ENCODE measurements around the gene VASH1. TPM values are rescaled to one million over a fixed set of nuclear protein-coding genes. Genes with fewer than 3 reads are reported as not detected.
A peak's percentile ranks its signal among the peaks of the same experiment; 100 is the strongest.

The VASH1 gene
- total RNA-seq, 4 donors from 2014 or later, result 4.3 to 12.8 (median 9.9) TPM

DNA sequence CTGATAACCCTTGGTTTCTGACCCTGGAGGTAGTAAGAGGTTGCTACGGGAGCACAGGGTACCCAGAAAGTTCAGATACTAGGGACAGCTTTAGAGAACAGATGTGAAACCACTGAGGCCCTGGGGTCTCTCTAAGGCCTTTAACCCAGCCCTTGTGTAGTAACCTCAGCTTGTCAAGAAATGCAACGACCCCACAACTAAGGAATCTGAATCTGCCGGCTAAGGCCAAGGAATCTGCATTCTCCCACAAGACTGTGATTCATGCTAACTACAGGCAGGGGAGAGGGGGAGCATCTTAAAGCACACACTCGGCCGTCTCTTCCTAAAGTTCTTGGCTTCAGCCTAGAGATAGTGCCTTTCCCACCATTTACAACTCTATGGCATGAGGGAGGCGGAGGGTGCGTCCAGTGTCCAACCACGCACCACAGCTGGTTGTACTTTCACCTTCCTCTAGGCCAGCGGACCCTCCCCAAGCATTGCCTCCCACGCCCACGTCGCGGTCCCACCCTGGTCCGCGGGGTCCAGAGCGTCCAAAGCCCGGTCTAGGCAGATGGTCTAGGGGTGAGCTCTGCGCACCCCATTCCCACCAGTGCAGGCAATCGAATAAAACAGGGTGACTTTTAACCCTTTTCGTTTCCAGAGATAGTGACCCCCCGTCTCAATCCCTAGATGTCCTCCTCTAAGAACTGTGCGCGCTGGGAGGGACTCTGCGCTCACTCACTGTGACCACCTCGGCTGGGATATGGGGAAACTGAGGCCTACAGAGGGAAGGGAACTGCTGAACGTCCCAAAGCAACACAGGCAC, 735 bp upstream of the VASH1 start:
- no peak for ATAC-seq
- TF ChIP-seq, protein P1, sequence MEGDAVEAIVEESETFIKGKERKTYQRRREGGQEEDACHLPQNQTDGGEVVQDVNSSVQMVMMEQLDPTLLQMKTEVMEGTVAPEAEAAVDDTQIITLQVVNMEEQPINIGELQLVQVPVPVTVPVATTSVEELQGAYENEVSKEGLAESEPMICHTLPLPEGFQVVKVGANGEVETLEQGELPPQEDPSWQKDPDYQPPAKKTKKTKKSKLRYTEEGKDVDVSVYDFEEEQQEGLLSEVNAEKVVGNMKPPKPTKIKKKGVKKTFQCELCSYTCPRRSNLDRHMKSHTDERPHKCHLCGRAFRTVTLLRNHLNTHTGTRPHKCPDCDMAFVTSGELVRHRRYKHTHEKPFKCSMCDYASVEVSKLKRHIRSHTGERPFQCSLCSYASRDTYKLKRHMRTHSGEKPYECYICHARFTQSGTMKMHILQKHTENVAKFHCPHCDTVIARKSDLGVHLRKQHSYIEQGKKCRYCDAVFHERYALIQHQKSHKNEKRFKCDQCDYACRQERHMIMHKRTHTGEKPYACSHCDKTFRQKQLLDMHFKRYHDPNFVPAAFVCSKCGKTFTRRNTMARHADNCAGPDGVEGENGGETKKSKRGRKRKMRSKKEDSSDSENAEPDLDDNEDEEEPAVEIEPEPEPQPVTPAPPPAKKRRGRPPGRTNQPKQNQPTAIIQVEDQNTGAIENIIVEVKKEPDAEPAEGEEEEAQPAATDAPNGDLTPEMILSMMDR (IDR thresholded peaks at IDR 0.05), result no peak
- no peak for TF ChIP-seq EP300 (IDR thresholded peaks at IDR 0.05)
- TF ChIP-seq POLR2AphosphoS5 (IDR thresholded peaks at IDR 0.05), result no peak
- TF ChIP-seq POLR2A (IDR thresholded peaks at IDR 0.05), result no peak
- Histone ChIP-seq H3K27me3 (no peaks in the 10 kb centered on the region), H3K27ac (peak overlapping the region in 3 of 4 donors; percentile 81 to 85 (median 84)), H3K36me3 (no peaks in the 10 kb centered on the region), H3K4me1 (peaks cover 0 to 49% (median 12%) of the 10 kb centered on the region in 3 donors), H3K9me3 (no peaks in the 10 kb centered on the region), H3K4me3 (peak overlapping the region; percentile 48 to 93)
- WGBS, 2 donors (ENCODE audit: low coverage in 1 of 2), result 73 to 77% methylated on average over 3 to 4 of the region's 26 CpGs

DNA sequence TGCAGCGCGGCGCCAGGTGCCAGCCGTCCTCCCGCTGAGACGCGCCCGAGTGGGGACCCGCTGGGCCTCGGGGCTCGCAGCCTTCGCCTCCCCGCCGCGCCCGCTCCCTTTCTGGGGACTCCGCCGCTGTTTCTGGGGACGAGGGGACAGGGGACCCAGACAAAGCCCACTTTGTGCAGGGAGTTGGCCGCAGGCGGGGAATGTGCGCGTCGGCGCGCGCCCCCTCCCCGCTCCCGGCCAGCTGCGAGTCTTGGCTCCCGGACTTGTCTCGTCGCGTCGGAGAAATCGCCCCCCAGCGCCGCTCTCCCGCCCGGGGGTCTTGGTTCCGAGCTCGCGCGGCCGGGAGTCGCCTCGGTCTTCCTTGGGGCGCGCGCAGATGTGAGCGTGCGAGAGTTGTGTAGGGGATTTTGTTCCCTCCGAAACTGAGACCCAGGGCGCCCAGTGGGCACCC, 717 bp downstream of the VASH1 start:
- no peak for ATAC-seq

DNA sequence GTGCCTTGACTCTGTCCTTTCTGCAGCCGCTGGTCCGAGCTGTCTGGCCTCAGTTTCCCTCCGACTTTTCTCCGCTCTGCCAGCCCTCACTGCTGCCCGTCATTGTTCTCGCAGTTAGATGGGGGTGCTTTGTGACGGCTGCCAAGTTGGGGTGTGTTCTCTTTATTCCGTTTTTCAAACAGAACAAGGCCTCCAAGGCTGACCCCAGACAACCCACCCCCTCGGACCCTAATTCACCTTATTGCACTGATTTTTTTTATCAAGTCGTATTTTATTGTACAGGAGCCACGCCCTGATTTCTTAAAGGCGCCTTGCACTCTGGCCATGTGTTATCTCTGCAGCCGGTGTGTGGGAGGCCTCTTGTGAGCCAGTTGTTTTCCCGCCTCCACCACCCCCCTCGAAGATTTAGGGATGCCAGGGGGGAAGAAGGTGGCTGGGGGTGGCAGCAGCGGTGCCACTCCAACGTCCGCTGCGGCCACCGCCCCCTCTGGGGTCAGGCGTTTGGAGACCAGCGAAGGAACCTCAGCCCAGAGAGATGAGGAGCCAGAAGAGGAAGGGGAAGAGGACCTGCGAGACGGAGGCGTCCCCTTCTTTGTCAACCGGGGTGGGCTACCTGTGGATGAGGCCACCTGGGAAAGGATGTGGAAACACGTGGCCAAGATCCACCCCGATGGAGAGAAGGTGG, 1.3 kb downstream of the VASH1 start:
- TF ChIP-seq POLR2A (IDR thresholded peaks at IDR 0.05) (no peak), POLR2AphosphoS5 (IDR thresholded peaks at IDR 0.05) (no peak), EP300 (IDR thresholded peaks at IDR 0.05) (no peak)
- TF ChIP-seq, protein P1 (IDR thresholded peaks at IDR 0.05), result no peak
- Histone ChIP-seq H3K4me1 (peaks cover 0 to 49% (median 14%) of the 10 kb centered on the region in 3 donors), H3K4me3 (peak overlapping the region; percentile 48 to 93), H3K36me3 (no peaks in the 10 kb centered on the region), H3K27ac (peak overlapping the region in 3 of 4 donors; percentile 81 to 85 (median 84)), H3K27me3 (no peaks in the 10 kb centered on the region), H3K9me3 (no peaks in the 10 kb centered on the region)
- 2 to 31% methylated on average over 9 to 16 of the region's 28 CpGs for WGBS, 2 donors (ENCODE audit: low coverage in 1 of 2)
- ATAC-seq, result no peak

More for the DNA sequence above, 717 bp downstream of the VASH1 start:
- TF ChIP-seq, protein P1 (IDR thresholded peaks at IDR 0.05), result no peak
- TF ChIP-seq POLR2AphosphoS5 (IDR thresholded peaks at IDR 0.05) (no peak), POLR2A (IDR thresholded peaks at IDR 0.05) (no peak), EP300 (IDR thresholded peaks at IDR 0.05) (no peak)
- no peaks in the 10 kb centered on the region for H3K27me3 ChIP-seq
- peak overlapping the region in 3 of 4 donors; percentile 81 to 85 (median 84) for H3K27ac ChIP-seq
- H3K4me1 ChIP-seq, result peaks cover 0 to 49% (median 12%) of the 10 kb centered on the region in 3 donors
- WGBS, 2 donors (ENCODE audit: low coverage in 1 of 2), result 0% methylated on average over 1 of the region's 54 CpGs; no CpG with 5 or more reads in 1 of the 2 donors
- no peaks in the 10 kb centered on the region for H3K9me3 ChIP-seq
- H3K4me3 ChIP-seq, result peak overlapping the region; percentile 48 to 93
- H3K36me3 ChIP-seq, result no peaks in the 10 kb centered on the region

- H3K36me3 ChIP-seq, result no peaks in the 10 kb centered on the region
- no peak for TF ChIP-seq EP300 (IDR thresholded peaks at IDR 0.05)
- TF ChIP-seq POLR2A (IDR thresholded peaks at IDR 0.05), result no peak
- no peak for TF ChIP-seq POLR2AphosphoS5 (IDR thresholded peaks at IDR 0.05)
- TF ChIP-seq, protein P1 (IDR thresholded peaks at IDR 0.05), result no peak
- 30 to 55% methylated on average over 2 to 14 of the region's 14 CpGs for WGBS, 2 donors (ENCODE audit: low coverage in 1 of 2)
- no peak for ATAC-seq
- H3K27me3 ChIP-seq, result no peaks in the 10 kb centered on the region
- H3K4me3 ChIP-seq, result peak overlapping the region in 1 of 2 donors; percentile 93
- H3K27ac ChIP-seq, result peak overlapping the region in 3 of 4 donors; percentile 81 to 85 (median 84)
- H3K4me1 ChIP-seq, result peaks cover 0 to 57% (median 20%) of the 10 kb centered on the region in 3 donors
- H3K9me3 ChIP-seq, result no peaks in the 10 kb centered on the region
Observed at GRCh38 chr14:76763096-76764041, 2.1 kb downstream of the VASH1 start.

Data from gastroesophageal sphincter (tissue), 4 donors.